Measurements from ENCODE around the gene LSM2.

LSM2 gene

DNA sequence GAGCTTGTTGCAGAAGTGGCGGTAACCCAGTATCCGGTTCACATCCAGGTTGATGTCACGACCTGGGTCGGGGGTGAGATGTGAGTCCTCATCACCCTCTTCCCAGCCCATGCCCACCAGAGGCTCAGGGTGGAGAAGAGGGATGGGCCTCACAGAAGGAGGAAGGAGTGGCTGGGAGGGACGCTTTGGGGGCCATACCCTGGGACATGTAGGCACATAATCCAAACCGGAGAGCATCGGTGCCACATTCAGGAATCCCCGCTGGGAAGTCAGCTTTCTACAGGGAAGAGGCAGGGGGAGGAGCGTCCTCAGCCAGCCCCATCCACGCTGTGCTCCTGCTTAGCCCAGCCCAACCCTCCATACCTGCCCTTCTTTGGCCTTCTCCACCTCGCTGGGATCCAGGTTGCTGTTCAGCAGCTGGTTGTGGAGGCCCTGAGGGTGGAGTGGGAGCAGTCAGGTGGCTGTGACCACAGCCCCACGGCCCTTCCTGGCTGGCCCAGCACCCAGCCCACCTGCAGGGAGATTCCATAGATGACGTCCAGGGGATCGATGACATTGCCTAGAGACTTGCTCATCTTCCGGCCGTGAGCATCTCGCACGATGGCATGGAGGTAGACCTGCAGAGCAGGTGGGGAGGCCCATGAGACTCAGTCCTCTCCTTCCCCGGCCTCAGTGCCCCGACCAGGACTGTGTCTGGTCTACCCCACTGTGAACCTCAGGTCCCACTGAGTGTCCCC, 26.1 kb downstream of the LSM2 start:
- no peak for TF ChIP-seq POLR2AphosphoS5 (IDR thresholded peaks at IDR 0.05; ENCODE audit: low read depth, low read length)
- TF ChIP-seq FOXP2 (optimal IDR thresholded peaks at IDR 0.05; ENCODE audit: borderline replicate concordance, extremely low read depth, extremely low read length, insufficient read depth) = no peak
- TF ChIP-seq SIN3A (IDR thresholded peaks at IDR 0.05; ENCODE audit: borderline replicate concordance, insufficient read depth, low read length) = no peak
- TF ChIP-seq, protein P1, sequence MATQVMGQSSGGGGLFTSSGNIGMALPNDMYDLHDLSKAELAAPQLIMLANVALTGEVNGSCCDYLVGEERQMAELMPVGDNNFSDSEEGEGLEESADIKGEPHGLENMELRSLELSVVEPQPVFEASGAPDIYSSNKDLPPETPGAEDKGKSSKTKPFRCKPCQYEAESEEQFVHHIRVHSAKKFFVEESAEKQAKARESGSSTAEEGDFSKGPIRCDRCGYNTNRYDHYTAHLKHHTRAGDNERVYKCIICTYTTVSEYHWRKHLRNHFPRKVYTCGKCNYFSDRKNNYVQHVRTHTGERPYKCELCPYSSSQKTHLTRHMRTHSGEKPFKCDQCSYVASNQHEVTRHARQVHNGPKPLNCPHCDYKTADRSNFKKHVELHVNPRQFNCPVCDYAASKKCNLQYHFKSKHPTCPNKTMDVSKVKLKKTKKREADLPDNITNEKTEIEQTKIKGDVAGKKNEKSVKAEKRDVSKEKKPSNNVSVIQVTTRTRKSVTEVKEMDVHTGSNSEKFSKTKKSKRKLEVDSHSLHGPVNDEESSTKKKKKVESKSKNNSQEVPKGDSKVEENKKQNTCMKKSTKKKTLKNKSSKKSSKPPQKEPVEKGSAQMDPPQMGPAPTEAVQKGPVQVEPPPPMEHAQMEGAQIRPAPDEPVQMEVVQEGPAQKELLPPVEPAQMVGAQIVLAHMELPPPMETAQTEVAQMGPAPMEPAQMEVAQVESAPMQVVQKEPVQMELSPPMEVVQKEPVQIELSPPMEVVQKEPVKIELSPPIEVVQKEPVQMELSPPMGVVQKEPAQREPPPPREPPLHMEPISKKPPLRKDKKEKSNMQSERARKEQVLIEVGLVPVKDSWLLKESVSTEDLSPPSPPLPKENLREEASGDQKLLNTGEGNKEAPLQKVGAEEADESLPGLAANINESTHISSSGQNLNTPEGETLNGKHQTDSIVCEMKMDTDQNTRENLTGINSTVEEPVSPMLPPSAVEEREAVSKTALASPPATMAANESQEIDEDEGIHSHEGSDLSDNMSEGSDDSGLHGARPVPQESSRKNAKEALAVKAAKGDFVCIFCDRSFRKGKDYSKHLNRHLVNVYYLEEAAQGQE (IDR thresholded peaks at IDR 0.05; ENCODE audit: insufficient read depth in 1 of 2, low read depth in 2 of 2, low read length in 2 of 2) = no peak
- no peak for TF ChIP-seq TAF1 (IDR thresholded peaks at IDR 0.05; ENCODE audit: borderline replicate concordance, insufficient read depth, low read length)

GRCh38 chr6:31779908-31780307, 26.9 kb downstream of the LSM2 start:
- TF ChIP-seq TAF1 (IDR thresholded peaks at IDR 0.05; ENCODE audit: borderline replicate concordance, insufficient read depth, low read length) (no peak), SIN3A (IDR thresholded peaks at IDR 0.05; ENCODE audit: borderline replicate concordance, insufficient read depth, low read length) (no peak), FOXP2 (optimal IDR thresholded peaks at IDR 0.05; ENCODE audit: borderline replicate concordance, extremely low read depth, extremely low read length, insufficient read depth) (no peak)
- TF ChIP-seq, protein P1 (IDR thresholded peaks at IDR 0.05; ENCODE audit: insufficient read depth in 1 of 2, low read depth in 2 of 2, low read length in 2 of 2) = no peak

GRCh38 chr6:31778999-31779885, 27.5 kb downstream of the LSM2 start:
- TF ChIP-seq SIN3A (IDR thresholded peaks at IDR 0.05; ENCODE audit: borderline replicate concordance, insufficient read depth, low read length) = no peak
- TF ChIP-seq, protein P1 (IDR thresholded peaks at IDR 0.05; ENCODE audit: insufficient read depth in 1 of 2, low read depth in 2 of 2, low read length in 2 of 2) = no peak
- no peak for TF ChIP-seq TAF1 (IDR thresholded peaks at IDR 0.05; ENCODE audit: borderline replicate concordance, insufficient read depth, low read length)
- TF ChIP-seq FOXP2 (optimal IDR thresholded peaks at IDR 0.05; ENCODE audit: borderline replicate concordance, extremely low read depth, extremely low read length, insufficient read depth) = no peak
- no peak for TF ChIP-seq POLR2AphosphoS5 (IDR thresholded peaks at IDR 0.05; ENCODE audit: low read depth, low read length)

DNA sequence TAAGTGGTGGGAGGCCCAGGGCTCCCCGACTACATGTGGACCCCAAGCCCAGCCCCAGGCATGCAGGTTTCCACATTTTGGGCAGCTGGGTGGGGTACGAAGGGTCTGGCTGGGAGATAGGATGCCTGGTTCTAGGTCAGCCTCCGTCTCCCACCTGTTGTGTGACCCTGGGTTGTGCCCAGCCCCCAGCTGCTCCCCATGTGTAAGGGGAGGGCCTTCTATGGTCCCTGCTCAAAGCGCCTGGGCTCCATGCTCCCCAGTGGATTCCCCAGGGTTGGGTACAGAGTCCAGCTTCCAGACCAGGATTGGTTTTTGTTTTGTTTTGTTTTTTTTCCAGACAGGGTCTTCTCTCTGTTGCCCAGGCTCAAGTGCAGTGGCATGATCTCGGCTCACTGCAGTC, 28.6 kb downstream of the LSM2 start:
- TF ChIP-seq POLR2AphosphoS5 (IDR thresholded peaks at IDR 0.05; ENCODE audit: low read depth, low read length) = no peak
- no peak for TF ChIP-seq FOXP2 (optimal IDR thresholded peaks at IDR 0.05; ENCODE audit: borderline replicate concordance, extremely low read depth, extremely low read length, insufficient read depth)
- TF ChIP-seq TAF1 (IDR thresholded peaks at IDR 0.05; ENCODE audit: borderline replicate concordance, insufficient read depth, low read length) = no peak
- TF ChIP-seq SIN3A (IDR thresholded peaks at IDR 0.05; ENCODE audit: borderline replicate concordance, insufficient read depth, low read length) = no peak
- TF ChIP-seq, protein P1 (IDR thresholded peaks at IDR 0.05; ENCODE audit: insufficient read depth in 1 of 2, low read depth in 2 of 2, low read length in 2 of 2) = no peak
